ENCODE measurements around the gene CCDC186.
"Not testable (repeated sequence)": the region's sequence is repeated elsewhere in the genome, so short reads cannot be mapped to it uniquely, and the experiment has no call there.

CCDC186 gene

GRCh38 chr10:114173603-114173920 is 441 bp downstream of the CCDC186 start:
- DNase-seq (ENCODE audit: low read depth in 2 of 2) = no peak

- no peak for DNase-seq (ENCODE audit: low read depth in 2 of 2)
These were observed 1.0 kb downstream of the CCDC186 start for GRCh38 chr10:114172776-114173602.

- DNase-seq (ENCODE audit: low read depth in 2 of 2) = no peak
These were observed 1.8 kb downstream of the CCDC186 start for GRCh38 chr10:114172216-114172615.

DNA sequence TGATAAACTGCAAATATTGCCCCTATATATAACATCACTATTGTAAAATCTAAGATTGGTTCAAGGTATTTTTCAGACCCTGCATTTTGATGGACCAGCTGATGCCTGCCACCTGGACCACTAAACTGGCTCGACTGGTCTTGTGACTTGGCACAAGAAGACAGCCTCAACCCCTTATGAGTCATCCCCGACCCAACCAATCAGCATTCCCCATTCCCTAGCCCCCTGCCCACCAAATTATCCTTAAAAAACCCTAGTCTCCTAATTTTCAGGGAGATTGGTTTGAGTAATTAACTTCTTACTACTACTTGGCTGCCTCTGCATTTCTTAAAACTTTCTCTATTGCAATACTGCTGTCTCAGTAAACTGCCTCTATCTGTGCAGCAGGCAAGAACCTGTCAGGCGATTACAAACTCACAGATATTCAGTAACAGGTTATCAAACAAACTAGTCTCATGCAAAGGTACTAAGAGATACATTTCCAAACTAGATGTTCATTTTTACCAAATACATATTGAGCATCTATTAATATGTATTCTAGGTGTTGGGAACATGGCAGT is 5.5 kb downstream of the CCDC186 start:
- DNase-seq (ENCODE audit: low read depth in 2 of 2) = no peak

DNA sequence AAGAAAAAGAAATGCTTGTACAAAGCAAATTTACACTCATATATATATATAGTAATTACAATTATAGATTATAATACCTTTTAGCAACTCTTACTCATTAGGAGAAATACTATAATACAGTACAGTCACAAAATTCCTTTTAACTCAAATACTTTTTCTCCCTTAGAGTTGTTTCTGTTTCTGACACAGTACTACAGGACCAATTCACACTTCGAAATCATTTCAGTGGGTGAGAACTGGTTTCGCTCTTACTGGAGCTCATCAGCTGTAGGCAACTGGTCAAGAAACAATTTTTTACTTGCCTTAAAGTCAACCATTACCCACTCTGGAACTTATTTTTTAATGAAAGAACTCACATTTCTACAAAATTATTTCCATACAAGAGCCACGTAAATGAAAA is 6.0 kb downstream of the CCDC186 start:
- no peak for DNase-seq (ENCODE audit: low read depth in 2 of 2)

GRCh38 chr10:114166494-114166893 is 7.5 kb downstream of the CCDC186 start:
- DNase-seq (ENCODE audit: low read depth in 2 of 2) = no peak

- DNase-seq (ENCODE audit: low read depth in 2 of 2) = no peak
These were observed 8.0 kb downstream of the CCDC186 start for GRCh38 chr10:114166043-114166442.

GRCh38 chr10:114163062-114163461 is 10.9 kb downstream of the CCDC186 start:
- DNase-seq (ENCODE audit: low read depth in 2 of 2) = no peak

GRCh38 chr10:114157912-114158311 is 16.1 kb downstream of the CCDC186 start:
- no peak for DNase-seq (ENCODE audit: low read depth in 2 of 2)

- no peak for DNase-seq (ENCODE audit: low read depth in 2 of 2)
These were observed 22.1 kb downstream of the CCDC186 start for GRCh38 chr10:114151892-114152291.

DNA sequence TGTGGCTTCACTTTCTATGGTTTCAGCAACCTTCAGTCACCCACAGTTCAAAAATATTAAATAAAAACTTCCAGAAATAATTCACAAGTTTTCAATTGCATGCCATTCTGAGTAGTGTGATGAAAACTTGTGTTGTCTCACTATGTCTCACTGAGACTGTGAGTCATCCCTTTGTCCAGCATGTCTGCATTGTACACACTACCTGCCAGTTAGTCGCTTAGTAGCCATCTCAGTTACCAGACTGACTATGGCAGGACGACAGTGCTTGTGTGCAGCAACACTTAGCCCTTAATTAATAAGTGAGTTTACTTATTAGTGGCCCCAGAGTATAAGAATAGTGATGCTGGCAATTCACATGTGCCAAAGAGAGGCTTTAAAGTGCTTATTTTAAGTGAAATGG is 22.5 kb downstream of the CCDC186 start:
- DNase-seq (ENCODE audit: low read depth in 2 of 2) = no peak

DNA sequence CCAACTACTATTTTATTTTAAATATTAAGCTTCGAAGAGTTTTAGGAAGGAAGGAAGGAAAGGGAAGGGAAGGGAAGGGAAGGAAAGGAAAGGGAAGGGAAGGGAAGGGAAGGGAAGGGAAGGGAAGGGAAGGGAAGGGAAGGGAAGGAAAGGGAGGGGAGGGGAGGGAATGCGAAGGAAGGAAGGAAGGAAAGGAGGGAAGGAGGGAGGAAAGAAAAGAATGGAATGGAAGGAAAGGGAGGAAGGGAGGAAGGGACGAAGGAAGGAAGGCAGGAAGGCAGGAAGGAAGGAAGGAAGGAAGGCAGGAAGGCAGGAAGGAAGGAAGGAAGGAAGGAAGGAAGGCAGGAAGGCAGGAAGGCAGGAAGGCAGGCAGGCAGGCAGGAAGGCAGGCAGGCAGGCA is 24.5 kb downstream of the CCDC186 start:
- DNase-seq (ENCODE audit: low read depth in 2 of 2) = not testable (repeated sequence)

GRCh38 chr10:114143160-114143559 is 30.8 kb downstream of the CCDC186 start:
- no peak for DNase-seq (ENCODE audit: low read depth in 2 of 2)

GRCh38 chr10:114142018-114142417 is 32.0 kb downstream of the CCDC186 start:
- DNase-seq (ENCODE audit: low read depth in 2 of 2) = no peak

DNA sequence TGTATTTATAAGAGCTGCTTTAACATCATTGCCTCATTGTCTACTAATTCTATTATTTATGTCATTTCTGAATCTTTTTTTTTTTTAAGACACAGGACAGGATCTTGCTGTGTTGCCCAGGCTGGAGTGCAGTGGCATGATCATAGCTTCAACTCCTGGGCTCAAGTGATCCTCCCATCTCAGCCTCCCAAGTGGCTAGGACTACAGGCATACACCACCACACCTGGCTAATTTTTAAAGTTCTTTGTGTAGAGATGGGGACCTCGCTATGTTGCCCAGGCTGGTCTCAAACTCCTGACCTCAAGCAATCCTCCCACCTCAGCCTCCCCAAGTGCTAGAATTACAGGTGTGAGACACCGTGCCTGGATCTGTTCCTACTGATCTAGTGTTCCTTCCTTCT is 33.2 kb downstream of the CCDC186 start:
- DNase-seq (ENCODE audit: low read depth in 2 of 2) = not testable (repeated sequence)

- no peak for DNase-seq (ENCODE audit: low read depth in 2 of 2)
These were observed 34.0 kb downstream of the CCDC186 start for GRCh38 chr10:114140036-114140435.

DNA sequence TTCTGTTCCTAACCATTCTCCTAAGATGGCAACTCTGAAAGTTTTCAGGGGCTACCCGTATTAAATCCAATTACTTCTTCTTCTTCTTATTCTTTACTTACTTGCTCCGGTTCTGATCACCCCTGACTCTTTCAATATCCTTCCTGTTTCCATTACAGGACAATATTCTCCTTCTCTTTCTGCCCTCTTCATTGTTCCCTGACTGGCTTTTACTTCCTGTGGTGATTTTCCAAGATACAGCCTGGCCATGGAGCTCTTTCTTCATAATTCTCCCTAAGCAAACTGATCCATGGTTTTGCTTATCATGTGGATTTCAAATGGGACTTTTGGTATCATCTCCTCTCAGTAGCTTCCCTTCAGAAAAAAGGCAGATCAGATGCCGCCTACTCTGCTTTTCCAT is 35.4 kb downstream of the CCDC186 start:
- no peak for DNase-seq (ENCODE audit: low read depth in 2 of 2)

- no peak for DNase-seq (ENCODE audit: low read depth in 2 of 2)
These were observed 38.5 kb downstream of the CCDC186 start for GRCh38 chr10:114135476-114135875.

DNA sequence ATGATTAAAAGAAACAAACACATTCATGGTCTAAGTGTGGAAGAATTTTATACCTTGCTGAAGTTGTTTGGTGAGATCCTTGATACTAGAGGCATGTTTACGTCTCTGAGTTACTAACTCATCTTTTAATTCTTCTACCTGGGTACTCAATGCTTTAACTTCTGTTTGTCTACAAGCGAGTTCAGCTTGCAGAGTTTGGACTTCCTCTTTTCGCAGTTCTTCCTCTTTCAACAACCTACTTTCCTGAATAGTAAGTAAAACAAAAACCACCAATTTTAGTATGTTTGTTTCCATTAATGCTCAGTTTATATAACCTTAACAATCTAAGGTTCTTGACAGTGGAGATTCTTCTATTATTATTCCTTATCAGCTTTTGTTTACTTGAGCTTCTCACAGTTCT is 42.9 kb downstream of the CCDC186 start:
- DNase-seq (ENCODE audit: low read depth in 2 of 2) = no peak

DNA sequence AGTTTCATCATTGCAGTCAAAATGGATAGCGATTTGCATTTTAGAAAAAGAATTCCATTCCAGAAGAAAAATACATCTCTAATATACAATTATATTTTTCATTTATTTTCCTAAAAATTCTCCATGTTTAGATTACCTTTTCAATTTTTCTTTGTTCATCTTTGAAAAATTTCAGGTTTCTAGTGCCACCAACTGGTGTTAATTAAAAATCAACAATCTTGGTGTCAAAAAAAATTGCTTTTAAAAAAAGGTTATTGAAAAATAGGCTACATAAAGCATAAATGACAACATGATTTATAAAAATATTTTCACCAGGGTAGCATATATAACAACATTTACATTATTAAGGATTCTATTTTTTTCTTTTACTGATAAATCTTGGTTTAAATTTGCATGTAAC is 53.0 kb downstream of the CCDC186 start:
- no peak for DNase-seq (ENCODE audit: low read depth in 2 of 2)

GRCh38 chr10:114118514-114118913 is 55.5 kb downstream of the CCDC186 start:
- no peak for DNase-seq (ENCODE audit: low read depth in 2 of 2)

DNA sequence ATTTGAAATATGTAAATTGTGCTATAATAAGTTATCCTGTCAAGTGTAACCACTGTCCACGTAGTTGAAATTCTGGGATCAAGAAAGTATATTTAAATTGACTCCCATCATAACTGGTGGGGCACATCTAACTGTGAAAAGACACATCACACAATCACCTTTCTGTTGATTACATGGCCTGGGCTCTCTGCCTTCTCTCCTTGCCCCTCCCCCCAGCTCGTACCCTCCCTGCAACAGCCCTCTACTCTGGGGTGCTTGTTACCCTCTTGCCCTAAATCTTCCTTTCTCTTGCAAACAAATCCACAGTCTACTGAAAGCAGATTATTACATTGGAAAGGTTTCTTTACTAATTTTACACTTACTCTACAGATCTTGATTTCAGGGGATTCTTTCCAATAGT is 56.3 kb downstream of the CCDC186 start:
- no peak for DNase-seq (ENCODE audit: low read depth in 2 of 2)

DNA sequence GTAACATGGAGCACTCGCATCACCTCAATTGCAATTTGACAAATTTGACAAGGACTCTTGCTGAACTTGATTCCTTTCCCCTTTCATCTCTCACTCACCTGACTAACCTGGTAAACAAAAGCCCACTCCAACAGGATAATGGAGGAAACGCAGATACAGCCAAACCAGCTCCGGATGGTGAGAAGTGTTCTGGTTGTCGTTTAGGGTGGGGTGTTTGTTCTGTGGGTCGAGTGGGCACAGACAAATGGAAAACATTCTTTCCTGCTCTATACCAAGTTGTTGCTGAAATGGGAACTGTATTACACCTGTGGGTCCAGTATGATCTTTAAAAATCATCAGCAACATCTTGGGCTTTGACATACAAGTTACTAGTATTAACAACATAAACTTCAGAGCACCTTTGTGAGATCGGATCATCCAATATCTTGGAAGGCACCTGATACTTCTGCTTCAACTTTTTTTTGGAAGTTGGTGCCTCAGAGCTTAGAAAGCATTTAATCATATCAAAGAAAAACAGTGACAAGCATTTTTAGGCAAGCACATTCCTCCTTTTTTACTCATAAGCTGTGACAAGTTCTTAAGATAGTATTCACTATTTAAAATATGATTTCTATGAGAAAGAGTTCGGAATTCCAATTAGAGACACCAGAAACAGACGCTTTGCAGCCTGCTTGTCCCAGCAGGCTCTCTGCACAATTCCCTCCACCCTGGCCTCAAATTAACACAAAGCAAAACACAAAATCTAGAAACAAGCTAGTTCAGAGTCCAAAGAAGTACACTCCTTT is 58.1 kb downstream of the CCDC186 start:
- DNase-seq (ENCODE audit: low read depth in 2 of 2) = no peak
